ENCODE data around the gene NXPH1. TPM values are rescaled to one million over a fixed set of nuclear protein-coding genes. Genes with fewer than 3 reads are reported as not detected.

NXPH1 gene
- total and polyA plus RNA-seq, 2 experiments from 2014 or later: 0.45 to 3.0 TPM

GRCh38 chr7:8564281-8564680 is 130.9 kb downstream of the NXPH1 start:
- H3K4me1 Mint-ChIP-seq: peaks cover 32% of the 10 kb centered on the region
- DNase-seq (ENCODE audit: low spot score): no peak

More at GRCh38 chr7:8564281-8564680, 130.9 kb downstream of the NXPH1 start:
- Histone ChIP-seq H3K27me3 (ENCODE audit: insufficient read depth) (no peaks in the 10 kb centered on the region), H3K4me2 (0 out of 2 replicates have a peak overlapping the region, but pooled peaks have one; percentile 33), H3K27ac (ENCODE audit: low read depth) (no peak overlapping the region), H3F3A (replicated peaks; ENCODE audit: low read depth) (no peaks in the 10 kb centered on the region), H3K79me2 (replicated peaks; ENCODE audit: insufficient read depth) (no peaks in the 10 kb centered on the region), H3K36me3 (ENCODE audit: insufficient read depth) (no peaks in the 10 kb centered on the region), H2AFZ (no peak overlapping the region), H3K4me3 (no peak overlapping the region), H4K20me1 (replicated peaks; ENCODE audit: insufficient read depth) (no peaks in the 10 kb centered on the region), H3K9me2 (ENCODE audit: insufficient read depth) (no peaks in the 10 kb centered on the region), H3K4me1 (ENCODE audit: insufficient read depth) (peaks cover 33% of the 10 kb centered on the region)
- no peak overlapping the region for H3K27ac Mint-ChIP-seq
- H3K27me3 Mint-ChIP-seq (ENCODE audit: insufficient read depth, low read depth, poor library complexity): peaks cover 8% of the 10 kb centered on the region
- ATAC-seq: no peak
- no peak overlapping the region for H3K4me3 Mint-ChIP-seq
- TF ChIP-seq POLR2AphosphoS5 (IDR thresholded peaks at IDR 0.05; ENCODE audit: low read depth) (no peak), CREB1 (CRISPR knock-in tag; IDR thresholded peaks at IDR 0.05; ENCODE audit: low read depth) (no peak), STAT1 (IDR thresholded peaks at IDR 0.05; ENCODE audit: unreplicated experiment) (no peak), REST (IDR thresholded peaks at IDR 0.05; ENCODE audit: unreplicated experiment) (no peak), ZNF462 (CRISPR knock-in tag; IDR thresholded peaks at IDR 0.05) (no peak), CTCF (conservative IDR thresholded peaks at IDR 0.05; ENCODE audit: low read depth in 2 of 2) (no peak), ZNF114 (CRISPR knock-in tag; IDR thresholded peaks at IDR 0.05) (no peak), NANOG (IDR thresholded peaks at IDR 0.05; ENCODE audit: borderline replicate concordance) (no peak), JUNB (IDR thresholded peaks at IDR 0.05; ENCODE audit: unreplicated experiment) (no peak), EZH2phosphoT487 (IDR thresholded peaks at IDR 0.05; ENCODE audit: unreplicated experiment) (no peak), EZH2 (IDR thresholded peaks at IDR 0.05; ENCODE audit: low read depth, unreplicated experiment) (no peak), ZNF331 (CRISPR knock-in tag; IDR thresholded peaks at IDR 0.05; ENCODE audit: low read depth) (no peak)
- TF ChIP-seq, protein P1, sequence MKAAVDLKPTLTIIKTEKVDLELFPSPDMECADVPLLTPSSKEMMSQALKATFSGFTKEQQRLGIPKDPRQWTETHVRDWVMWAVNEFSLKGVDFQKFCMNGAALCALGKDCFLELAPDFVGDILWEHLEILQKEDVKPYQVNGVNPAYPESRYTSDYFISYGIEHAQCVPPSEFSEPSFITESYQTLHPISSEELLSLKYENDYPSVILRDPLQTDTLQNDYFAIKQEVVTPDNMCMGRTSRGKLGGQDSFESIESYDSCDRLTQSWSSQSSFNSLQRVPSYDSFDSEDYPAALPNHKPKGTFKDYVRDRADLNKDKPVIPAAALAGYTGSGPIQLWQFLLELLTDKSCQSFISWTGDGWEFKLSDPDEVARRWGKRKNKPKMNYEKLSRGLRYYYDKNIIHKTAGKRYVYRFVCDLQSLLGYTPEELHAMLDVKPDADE (IDR thresholded peaks at IDR 0.05): no peak
- no peaks in the 10 kb centered on the region for H3K9me3 Mint-ChIP-seq
- no peaks in the 10 kb centered on the region for H3K36me3 Mint-ChIP-seq (ENCODE audit: low read depth)
